Activated naive CD4-positive, alpha-beta T cell treated with Interleukin-2 at 50 U/mL for 16 hours (primary cell): ENCODE data around the gene CFDP1.
A peak's percentile ranks its signal among the peaks of the same experiment; 100 is the strongest.
"Not testable (repeated sequence)": the region's sequence is repeated elsewhere in the genome, so short reads cannot be mapped to it uniquely, and the experiment has no call there.

Experiments used
- DNase-seq: peaks from one replicate; pipeline ENCODE4 v3.0.0-alpha.2; 2020

Gene CFDP1

GRCh38 chr16:75458029-75458428 is 24.7 kb upstream of the CFDP1 start:
- DNase-seq, result no peak

DNA sequence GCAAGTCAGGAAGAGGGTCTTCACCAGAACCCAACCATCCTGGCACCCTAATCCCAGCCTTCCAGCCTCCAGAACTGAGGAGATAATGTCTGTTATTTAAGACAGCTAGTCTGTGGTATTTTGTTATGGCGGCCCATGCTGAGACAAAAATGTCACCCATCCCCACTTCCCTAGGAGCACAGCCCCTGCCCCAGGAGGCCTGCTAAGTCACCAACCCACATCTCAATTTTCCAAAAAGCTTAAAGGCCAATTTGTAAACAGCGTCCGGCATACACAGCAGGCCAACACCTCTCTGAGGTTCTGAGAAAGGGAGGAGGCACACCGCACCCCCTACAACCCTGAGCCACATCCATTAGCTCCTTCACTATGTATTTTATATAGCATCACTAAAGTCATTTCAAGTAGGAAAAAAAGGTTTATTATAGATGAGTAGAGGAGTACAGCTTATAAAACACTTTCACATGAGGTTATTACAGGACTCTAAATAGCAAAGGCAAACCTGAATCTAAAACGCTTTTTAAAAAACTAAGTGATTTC is 24.2 kb upstream of the CFDP1 start:
- no peak for DNase-seq

DNA sequence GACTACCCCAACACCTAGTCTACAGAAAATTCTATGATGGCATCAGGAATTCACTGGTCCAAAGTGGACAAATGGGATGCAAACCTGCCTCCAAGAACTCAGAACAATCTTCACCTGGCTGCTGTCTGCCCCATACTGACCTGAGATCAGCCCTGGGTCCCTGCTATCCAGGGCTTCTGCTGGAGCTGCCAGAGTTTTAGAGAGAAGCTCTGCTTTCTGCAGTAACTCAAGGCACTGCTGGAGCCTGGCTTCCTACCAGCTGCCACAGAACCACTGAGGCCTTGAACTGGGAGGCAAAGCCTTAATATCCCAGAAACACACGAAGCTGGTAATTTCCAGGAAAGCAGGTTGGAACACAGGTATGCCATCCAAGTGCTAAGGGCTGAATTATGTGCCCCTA is 23.7 kb upstream of the CFDP1 start:
- no peak for DNase-seq

DNA sequence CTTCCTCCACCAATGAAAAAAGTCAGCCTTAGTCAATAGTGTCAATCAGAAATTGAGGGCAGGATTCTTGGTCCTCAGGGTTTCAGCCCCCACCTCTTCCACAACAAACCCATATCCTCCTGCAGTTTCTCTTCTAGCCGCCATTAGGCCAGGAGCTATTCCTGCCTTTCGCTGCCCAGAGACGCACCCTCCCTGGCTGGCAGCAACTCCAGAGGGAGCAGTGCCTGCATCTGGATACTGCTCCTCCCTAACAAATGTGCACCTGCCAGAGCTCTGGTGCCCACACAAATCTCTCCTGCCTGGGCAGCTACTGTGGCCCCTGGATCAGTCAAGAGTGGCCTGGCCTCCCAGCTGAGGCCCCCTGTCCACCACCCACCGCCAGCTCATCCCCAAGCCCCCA is 23.2 kb upstream of the CFDP1 start:
- DNase-seq, result not testable (repeated sequence)

DNA sequence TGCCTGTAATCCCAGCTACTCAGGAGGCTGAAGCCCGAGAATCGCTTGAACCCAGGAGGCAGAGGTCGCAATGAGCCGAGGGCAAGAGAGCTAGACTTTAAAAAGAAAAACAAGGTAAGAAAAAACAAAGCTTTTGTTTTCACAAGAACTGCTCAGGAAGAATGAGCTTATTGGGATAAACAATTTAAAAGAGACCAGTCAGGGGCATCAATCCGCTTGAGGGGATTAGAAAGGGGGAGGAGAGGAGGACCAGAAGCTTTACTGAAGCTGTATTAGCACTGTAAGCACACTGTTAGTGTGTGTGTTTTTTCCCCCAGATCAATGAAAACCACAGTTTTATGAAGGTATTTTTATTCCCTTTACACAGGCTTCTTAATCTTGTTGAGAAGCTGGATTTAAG is 22.4 kb upstream of the CFDP1 start:
- DNase-seq, result no peak

- no peak for DNase-seq
These were observed 19.3 kb upstream of the CFDP1 start for GRCh38 chr16:75452464-75453190.

- no peak for DNase-seq
These were observed 13.1 kb upstream of the CFDP1 start for GRCh38 chr16:75446416-75446815.

GRCh38 chr16:75445298-75445697 is 12.0 kb upstream of the CFDP1 start:
- DNase-seq, result no peak

- no peak for DNase-seq
These were observed 10.0 kb upstream of the CFDP1 start for GRCh38 chr16:75443298-75443697.

DNA sequence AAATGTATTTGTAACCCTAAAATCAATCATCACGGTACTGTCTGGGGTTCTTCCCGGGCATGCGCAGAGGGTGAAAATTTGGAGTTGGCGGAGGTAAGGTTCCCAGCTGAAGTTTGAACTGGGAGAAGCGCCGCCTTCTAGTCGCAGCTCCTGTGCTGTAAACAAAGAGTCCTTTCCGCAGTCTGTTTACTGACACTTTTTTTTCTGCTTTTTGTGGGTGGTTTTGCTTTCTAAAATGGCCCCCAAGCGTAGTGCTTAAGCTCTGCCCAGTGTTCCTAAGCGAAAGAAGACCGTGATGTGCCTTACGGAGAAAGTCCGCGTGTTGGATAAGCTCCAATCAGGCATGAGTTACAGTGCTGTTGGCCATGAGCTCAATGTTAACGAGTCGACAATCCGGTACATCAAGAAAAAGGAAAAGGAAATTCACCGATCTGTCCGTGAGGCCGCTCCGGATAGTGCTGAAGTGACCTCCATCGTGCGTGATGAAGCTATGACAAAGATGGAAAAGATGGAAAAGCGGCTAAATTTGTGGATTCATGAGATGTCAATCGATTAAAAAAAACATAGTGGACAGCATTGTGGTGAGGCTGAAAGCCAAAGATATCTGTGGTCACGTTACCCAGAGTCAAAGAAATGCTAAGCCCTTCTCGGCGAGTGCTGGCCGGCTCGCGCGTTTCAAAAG is 570 bp upstream of the CFDP1 start:
- DNase-seq, result no peak

GRCh38 chr16:75429621-75430403 is 3.5 kb downstream of the CFDP1 start:
- DNase-seq, result no peak

GRCh38 chr16:75426524-75426923 is 6.8 kb downstream of the CFDP1 start:
- DNase-seq, result not testable (repeated sequence)

GRCh38 chr16:75424105-75424762 is 9.1 kb downstream of the CFDP1 start:
- DNase-seq, result not testable (repeated sequence)

- no peak for DNase-seq
These were observed 9.6 kb downstream of the CFDP1 start for GRCh38 chr16:75423723-75424104.

DNA sequence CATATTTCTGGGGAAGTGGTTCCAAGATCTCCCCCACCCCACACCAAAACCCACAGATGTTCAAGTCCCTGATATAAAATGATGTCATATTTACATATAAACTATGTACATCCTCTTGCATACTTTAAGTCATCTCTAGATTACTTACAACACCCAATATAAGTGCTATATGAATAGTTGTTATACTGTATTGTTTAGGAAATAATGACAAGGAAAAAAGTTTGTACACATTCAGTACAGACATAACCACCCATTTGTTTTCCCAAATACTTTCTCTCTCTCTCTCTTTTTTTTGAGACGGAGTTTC is 11.5 kb downstream of the CFDP1 start:
- DNase-seq, result no peak

- peak; percentile 29 for DNase-seq
These were observed 12.1 kb downstream of the CFDP1 start for GRCh38 chr16:75420987-75421819.

DNA sequence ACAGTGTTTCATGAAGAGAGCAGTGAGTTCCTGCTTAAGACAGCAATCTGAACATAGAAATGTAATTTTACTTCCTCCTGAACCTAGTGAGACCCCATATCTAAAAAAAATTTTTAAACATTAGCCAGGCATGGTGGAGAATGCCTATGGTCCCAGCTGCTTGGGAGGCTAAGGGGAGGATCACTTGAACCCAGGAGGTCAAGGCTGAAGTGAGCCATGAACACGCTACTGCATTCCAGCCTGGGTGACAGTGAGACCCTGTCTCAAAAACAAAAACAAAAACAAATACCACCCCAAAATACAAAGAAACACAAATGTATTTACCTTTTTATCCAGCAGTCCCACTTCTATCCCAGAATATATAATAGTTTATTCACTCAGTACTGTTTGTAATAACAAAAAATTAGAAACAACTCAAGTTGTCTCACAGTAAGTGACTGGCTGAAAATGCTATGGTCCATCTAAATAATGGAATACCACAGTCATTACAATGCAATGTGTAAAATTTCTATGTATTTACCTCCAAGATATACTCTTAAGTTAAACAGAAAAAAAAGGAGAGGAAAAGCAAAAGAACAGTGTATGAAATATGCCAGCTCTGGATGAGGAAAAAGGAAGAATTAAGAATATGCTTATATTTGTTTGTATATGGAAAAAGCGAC is 16.3 kb downstream of the CFDP1 start:
- no peak for DNase-seq

GRCh38 chr16:75415169-75415905 is 18.0 kb downstream of the CFDP1 start:
- DNase-seq, result no peak

- no peak for DNase-seq
These were observed 19.4 kb downstream of the CFDP1 start for GRCh38 chr16:75413951-75414350.

- no peak for DNase-seq
These were observed 26.4 kb downstream of the CFDP1 start for GRCh38 chr16:75406943-75407342.
